Measurements from ENCODE around the gene C1orf21.

Gene C1orf21

DNA sequence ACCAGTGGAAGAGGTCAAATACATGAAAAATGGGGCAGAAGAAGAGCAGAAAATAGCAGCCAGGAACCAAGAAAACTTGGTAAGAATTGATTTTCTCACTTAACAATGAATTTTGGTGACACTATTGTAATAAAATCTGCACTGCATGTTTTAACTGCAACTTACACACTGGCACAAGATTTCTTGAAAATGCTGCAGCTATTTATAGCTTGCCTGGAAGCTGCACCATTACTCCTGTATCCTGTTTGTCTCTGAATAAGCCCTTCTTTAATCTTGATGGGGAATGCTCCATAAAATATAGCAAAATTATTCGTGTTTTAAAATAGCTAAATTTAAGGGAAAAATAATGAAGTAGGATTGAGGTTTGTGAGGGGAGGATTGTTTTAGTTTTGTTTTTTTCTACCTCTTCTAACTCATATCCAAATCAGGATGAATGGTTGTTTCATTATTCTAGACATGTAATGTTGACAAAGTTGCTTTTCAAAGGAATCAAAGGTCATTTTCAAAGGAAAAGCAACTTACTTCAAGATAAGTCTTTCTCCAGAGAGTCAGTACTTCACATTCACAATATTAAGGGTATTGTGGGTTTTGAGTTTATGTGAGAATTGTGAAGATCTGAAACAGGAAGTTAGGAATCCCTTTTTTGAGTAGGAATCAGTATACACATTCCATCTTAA, 120.9 kb downstream of the C1orf21 start:
- no peak for TF ChIP-seq CTCF (conservative IDR thresholded peaks at IDR 0.05; ENCODE audit: low read depth, low read length)
- no peak overlapping the region for H3K4me3 ChIP-seq (ENCODE audit: low read length)
- DNase-seq (ENCODE audit: low read depth) = no peak

DNA sequence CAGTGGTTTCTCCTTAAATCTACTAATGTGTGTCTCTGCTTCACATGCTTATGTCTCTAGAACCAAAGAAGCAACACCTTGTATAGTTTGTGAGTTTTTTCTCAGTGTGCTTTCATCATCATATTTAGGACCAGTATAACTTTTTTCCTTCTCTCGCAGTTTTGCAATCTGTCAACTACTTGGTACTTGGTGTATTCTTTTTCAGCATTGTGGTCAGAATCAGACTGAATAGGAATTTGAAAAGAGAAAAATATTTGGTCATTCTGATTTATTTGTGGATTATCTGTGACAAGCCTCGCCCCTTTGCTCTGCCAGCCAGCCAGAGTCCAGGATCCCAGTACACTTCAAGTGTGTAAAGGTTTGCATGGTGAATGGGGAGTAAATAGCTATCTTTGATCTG, 122.3 kb downstream of the C1orf21 start:
- H3K4me3 ChIP-seq (ENCODE audit: low read length) = no peak overlapping the region
- no peak for TF ChIP-seq CTCF (conservative IDR thresholded peaks at IDR 0.05; ENCODE audit: low read depth, low read length)
- no peak for DNase-seq (ENCODE audit: low read depth)

GRCh38 chr1:184510110-184510509, 123.3 kb downstream of the C1orf21 start:
- H3K4me3 ChIP-seq (ENCODE audit: low read length) = no peak overlapping the region
- no peak for TF ChIP-seq CTCF (conservative IDR thresholded peaks at IDR 0.05; ENCODE audit: low read depth, low read length)
- no peak for DNase-seq (ENCODE audit: low read depth)

- no peak overlapping the region for H3K4me3 ChIP-seq (ENCODE audit: low read length)
- no peak for DNase-seq (ENCODE audit: low read depth)
- no peak for TF ChIP-seq CTCF (conservative IDR thresholded peaks at IDR 0.05; ENCODE audit: low read depth, low read length)
These were observed 125.9 kb downstream of the C1orf21 start for GRCh38 chr1:184512724-184513123.

GRCh38 chr1:184513421-184513820, 126.6 kb downstream of the C1orf21 start:
- no peak for DNase-seq (ENCODE audit: low read depth)
- H3K4me3 ChIP-seq (ENCODE audit: low read length) = no peak overlapping the region
- TF ChIP-seq CTCF (conservative IDR thresholded peaks at IDR 0.05; ENCODE audit: low read depth, low read length) = no peak

DNA sequence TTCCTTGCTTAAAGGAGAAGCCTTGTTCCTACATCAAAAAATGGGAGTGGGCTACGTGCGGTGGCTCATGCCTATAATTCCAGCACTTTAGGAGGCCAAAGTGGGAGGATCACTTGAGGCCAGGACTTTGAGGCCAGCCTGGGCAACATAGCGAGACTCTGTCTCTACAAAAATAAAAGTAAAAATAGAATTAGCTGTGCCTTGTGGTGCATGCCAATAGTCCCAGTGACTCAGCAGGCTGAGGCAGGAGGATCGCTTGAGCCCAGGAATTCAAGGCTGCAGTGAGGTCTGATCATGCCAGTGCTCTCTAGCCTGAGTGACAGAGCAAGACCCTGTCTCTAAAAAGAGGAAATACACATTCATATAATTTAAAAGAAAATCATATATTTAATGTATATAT, 127.1 kb downstream of the C1orf21 start:
- DNase-seq (ENCODE audit: low read depth) = no peak
- H3K4me3 ChIP-seq (ENCODE audit: low read length) = no peak overlapping the region
- no peak for TF ChIP-seq CTCF (conservative IDR thresholded peaks at IDR 0.05; ENCODE audit: low read depth, low read length)

DNA sequence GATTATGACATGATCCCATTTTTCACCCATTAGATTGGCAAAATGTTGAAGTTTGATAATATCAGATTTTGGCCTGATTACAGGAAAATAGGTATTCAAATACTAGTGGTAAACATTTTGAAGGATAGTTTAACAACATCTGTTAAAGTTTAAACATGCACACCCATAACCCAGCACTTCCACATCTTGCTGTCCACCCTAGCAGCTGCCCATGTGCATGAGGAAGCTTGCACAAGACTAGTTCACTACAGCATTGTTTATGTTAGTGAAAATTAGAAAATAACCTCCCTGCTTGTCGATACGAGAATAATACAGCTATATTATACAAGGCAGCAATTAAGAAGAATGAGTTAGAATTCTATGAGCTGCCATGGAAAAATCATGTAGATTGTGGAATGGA, 127.6 kb downstream of the C1orf21 start:
- no peak for DNase-seq (ENCODE audit: low read depth)
- no peak overlapping the region for H3K4me3 ChIP-seq (ENCODE audit: low read length)
- TF ChIP-seq CTCF (conservative IDR thresholded peaks at IDR 0.05; ENCODE audit: low read depth, low read length) = no peak

Measured in retinal pigment epithelial cell (primary cell).